HG03064 (cell line): ENCODE measurements around the gene SH3BGRL.
"Not testable (repeated sequence)": the region's sequence is repeated elsewhere in the genome, so short reads cannot be mapped to it uniquely, and the experiment has no call there.

Experiments
- ATAC-seq: cut with Tn5 transposase; IDR thresholded peaks from one replicate; pipeline ENCODE4 v1.9.1; 2021; ENCODE audit warnings: low read depth; ENCODE audit not compliant: unreplicated experiment

SH3BGRL gene

GRCh38 chrX:81259020-81259713, 57.3 kb downstream of the SH3BGRL start:
- no peak for ATAC-seq

GRCh38 chrX:81259714-81260395, 58.0 kb downstream of the SH3BGRL start:
- ATAC-seq = no peak

- ATAC-seq = no peak
Measured at GRCh38 chrX:81261576-81261975, 59.7 kb downstream of the SH3BGRL start.

DNA sequence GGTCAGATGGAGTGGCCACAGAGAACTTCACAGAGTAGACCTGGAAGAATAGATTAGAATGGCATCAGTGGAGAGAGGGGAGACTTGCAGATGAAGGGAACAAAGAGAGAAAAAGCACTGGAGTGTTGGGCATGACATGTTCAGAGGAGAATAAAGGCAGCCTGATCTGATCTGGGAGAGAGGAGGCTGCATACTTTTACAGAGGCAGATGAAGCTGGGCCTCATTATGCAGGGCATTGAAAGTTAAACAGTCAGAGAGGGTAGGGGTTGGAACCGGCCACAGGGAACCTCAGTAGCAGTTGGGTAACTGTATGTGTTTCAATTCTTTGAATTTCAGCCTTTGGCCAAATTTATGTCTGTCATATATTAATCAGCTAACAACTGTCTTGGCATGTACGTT, 61.2 kb downstream of the SH3BGRL start:
- no peak for ATAC-seq

DNA sequence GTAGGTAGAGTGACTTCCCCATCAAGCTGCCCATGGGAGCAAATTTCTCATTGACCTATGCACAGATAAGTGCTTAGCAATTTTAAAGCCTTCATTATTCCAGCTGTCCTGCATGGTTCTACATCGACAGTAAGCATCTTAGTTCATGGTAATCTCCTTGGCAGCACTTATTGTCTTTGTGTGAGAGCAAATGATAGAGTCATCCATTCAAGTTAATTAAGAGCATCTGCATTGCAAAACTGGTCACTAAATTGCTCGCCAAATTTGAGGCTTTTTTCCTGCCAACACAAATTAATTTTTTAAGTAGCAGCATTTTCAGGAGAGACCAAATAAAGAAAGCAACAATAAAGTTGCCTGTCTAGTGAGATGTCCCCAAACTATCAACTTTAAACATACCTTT, 76.7 kb downstream of the SH3BGRL start:
- ATAC-seq = no peak

GRCh38 chrX:81280148-81280547, 78.2 kb downstream of the SH3BGRL start:
- ATAC-seq = no peak

DNA sequence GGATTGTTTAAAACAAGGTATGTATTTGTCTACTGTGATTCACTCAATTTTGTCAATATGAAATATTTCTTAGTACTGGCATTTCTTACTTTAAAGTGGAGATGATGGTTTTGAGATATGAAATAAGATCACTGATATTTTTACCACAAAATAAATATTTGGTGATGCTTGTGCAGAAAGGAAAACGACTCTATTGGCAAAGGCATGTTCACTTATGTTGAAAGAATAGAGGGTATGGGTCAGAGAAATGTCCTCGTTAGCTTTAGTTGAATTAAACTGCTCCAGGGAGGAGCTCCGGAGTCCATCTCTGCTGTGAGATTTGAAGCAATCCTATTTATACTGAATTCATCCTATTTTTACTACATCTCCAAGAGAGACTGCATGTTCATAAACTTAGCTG, 84.2 kb downstream of the SH3BGRL start:
- ATAC-seq = no peak

- no peak for ATAC-seq
Measured at GRCh38 chrX:81286608-81287007, 84.7 kb downstream of the SH3BGRL start.

DNA sequence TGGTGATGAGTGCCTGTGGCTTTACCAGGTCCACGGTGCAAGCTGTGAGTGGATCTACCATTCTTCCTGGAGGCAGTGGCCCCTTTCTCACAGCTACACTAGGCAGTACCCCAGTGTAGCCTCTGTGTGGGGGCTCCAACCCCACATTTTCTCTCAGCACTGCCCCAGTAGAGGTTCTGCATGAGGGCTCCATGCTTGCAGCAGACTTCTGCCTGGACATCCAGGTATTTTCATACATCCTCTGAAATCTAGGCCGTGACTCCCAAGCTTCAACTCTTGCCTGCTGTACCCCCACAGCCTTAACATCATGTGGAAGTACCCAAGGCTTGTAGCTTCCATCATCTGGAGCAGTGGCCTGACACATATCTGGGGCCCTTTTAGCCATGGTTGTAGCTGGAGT, 90.1 kb downstream of the SH3BGRL start:
- ATAC-seq = no peak

GRCh38 chrX:81294101-81294500, 92.2 kb downstream of the SH3BGRL start:
- ATAC-seq = no peak

DNA sequence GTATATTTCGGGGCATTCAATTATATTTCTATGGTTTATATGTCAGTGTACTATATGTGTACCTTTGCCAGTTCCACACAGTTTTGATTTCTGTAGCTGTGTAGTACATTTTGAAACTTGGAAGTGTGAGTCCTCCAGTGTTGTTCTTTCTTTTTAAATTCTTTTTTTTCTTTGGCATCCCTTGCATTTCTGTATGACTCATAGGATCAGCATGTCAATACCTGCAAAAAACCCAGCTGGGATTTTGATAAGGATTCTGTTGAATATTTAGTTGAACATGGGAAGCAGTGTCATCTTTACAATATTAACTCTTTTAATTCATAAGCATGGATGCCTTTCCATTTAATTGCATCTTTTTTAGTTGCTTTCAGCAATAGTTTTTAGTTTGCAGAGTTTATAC, 100.0 kb downstream of the SH3BGRL start:
- no peak for ATAC-seq

DNA sequence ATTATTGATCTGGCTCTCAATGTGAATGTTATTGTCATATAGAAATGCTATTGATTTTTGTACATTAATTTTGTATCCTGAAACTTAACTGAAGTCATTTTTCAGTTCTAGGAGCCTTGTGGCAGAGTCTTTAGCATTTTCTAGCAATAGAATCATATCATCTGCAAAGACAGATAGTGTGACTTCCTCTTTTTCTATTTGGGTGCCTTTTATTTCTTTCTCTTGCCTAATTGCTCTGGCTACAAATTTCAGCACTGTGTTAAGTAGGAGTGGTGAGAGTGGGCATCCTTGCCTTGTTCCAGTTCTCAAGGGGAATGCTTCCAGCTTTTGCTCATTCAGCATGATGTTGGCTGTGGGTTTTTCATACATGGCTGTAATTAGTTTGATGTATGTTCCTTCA, 102.7 kb downstream of the SH3BGRL start:
- no peak for ATAC-seq

DNA sequence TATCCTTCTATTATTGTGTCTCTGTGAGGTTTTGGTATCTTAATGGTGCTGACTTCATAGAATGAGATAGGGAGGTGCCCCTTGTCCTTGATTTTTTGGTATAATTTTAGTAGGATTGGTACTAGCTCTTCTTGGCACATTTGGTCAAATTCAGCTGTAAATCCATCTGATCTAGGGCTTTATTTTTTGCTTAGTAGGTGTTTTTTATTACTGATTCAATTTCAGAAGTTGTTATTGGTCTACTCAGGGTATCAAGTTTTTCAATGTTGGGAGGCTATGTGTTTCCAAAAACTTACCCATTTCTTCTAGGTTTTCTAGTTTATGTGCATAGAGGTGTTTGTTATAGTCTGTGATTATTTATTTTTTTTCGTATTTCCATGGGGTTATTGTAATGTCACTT, 103.3 kb downstream of the SH3BGRL start:
- no peak for ATAC-seq

GRCh38 chrX:81308086-81308829, 106.4 kb downstream of the SH3BGRL start:
- no peak for ATAC-seq

DNA sequence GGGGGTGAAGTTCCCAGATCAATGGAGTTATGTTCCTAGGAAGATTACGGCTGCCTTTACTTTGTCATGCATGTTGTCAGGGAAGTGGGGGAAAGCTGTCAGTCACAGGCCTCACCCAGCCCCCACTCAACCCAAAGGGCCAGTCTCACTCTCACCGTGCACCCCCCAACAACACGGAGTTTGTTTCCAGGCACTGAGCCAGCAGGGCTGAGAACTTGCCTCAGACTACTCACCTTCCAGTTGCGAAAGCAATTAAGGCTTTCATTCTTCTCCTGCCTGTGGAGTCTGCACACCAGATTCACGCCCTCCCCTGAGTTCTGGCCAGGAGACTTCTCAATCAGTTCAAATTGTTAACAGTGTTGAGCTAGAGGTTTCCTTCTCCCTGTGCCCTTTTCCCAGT, 114.3 kb downstream of the SH3BGRL start:
- ATAC-seq = no peak

GRCh38 chrX:81331653-81332052, 129.8 kb downstream of the SH3BGRL start:
- ATAC-seq = not testable (repeated sequence)

DNA sequence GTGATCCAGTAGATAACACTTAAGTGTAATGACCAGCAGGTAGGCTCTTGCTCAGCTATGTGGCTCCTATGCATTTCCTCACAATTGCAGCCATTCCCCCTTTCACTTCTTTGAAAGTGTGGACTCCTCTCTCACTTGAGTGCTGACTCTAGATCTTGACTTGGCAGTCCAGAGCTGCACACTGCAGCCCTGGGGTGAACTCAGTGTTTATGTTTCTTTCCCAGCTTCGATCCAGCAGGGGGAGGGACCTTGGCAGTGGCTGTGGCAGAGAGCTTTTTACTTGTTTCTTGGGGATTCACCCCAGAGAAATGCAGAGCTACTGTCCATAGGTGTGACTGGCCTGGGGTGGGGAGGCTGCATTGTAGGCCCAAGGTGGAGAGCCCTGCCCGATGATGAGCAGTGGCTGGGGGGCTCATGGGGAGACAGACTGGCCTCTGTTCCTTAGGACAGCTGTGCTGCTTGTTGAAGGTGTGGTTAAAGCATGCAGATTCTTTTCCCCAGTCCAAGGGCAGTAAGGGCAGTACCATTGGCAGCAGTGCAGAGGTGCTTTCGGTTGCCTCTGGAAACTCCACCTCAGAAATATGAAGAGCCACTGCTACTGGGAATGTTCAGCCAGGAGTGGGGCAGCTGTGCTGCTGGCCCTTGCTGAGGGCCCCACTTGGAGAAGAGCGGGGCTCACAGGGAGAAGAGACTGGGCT, 134.7 kb downstream of the SH3BGRL start:
- ATAC-seq = no peak

DNA sequence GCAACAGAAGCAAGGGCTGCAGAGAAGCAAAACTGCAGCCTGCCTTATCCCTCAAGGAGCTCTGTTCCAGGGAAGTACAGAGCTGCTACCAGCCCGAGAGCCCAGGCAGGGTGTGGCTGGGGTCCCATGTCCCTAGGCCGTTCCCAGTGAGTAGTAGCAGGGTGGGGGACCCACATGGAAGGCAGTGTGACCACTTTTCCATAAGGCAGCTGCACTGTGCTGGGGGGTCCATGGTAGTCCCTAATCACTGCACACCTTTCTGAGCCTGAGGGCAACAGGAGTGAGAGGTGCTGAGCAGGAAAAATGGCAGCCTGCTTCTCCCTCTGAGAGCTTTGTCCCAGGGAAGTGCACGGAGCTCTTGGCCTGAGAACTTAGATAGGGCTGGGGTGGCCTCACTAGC, 135.9 kb downstream of the SH3BGRL start:
- no peak for ATAC-seq

DNA sequence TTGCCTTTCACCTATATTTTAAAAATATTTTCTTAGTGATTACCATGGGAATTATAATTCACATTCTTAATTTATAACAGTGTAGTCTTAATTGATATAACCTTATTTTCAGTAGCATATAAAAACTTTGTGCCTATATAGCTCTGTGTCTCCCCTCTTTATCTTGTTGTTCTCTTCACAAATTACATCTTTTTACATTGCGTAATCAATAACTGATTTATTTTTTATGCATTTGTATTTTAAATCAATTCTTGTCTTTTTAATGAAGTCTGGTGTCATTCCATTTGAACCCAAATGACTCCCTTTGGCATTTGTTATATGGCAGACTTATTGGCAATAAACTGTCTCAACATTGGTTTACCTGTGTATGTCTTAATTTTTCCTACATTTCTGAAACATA, 137.0 kb downstream of the SH3BGRL start:
- ATAC-seq = no peak

GRCh38 chrX:81345296-81345695, 143.4 kb downstream of the SH3BGRL start:
- not testable (repeated sequence) for ATAC-seq
